GM19035 (cell line): ENCODE data around the gene PDIA2.

Experiments
- ATAC-seq: cut with Tn5 transposase; IDR thresholded peaks from one replicate; pipeline ENCODE4 v1.9.1; 2021; ENCODE audit not compliant: unreplicated experiment

Gene PDIA2

GRCh38 chr16:280005-280460 lies 2.9 kb upstream of the PDIA2 start:
- no peak for ATAC-seq

- no peak for ATAC-seq
Observed at GRCh38 chr16:280552-280951, 2.4 kb upstream of the PDIA2 start, which contains the start of gene ARHGDIG. ARHGDIG (plus strand) TSS chr16:280591; CDS start chr16:280681, 90 bp downstream.

- no peak for ATAC-seq
Observed at GRCh38 chr16:280991-281659, 1.8 kb upstream of the PDIA2 start.

- no peak for ATAC-seq
Observed at GRCh38 chr16:281660-282255, 1.2 kb upstream of the PDIA2 start.

GRCh38 chr16:282491-282890 lies 473 bp upstream of the PDIA2 start:
- no peak for ATAC-seq

GRCh38 chr16:284204-285120 lies 1.5 kb downstream of the PDIA2 start:
- ATAC-seq: no peak

GRCh38 chr16:285146-286055 lies 2.4 kb downstream of the PDIA2 start:
- no peak for ATAC-seq

- ATAC-seq: no peak
Observed at GRCh38 chr16:286491-287297, 3.7 kb downstream of the PDIA2 start.

GRCh38 chr16:287298-287811 lies 4.4 kb downstream of the PDIA2 start:
- ATAC-seq: no peak

GRCh38 chr16:287981-288920 lies 5.3 kb downstream of the PDIA2 start:
- no peak for ATAC-seq

- no peak for ATAC-seq
Observed at GRCh38 chr16:289395-289997, 6.5 kb downstream of the PDIA2 start.

- ATAC-seq: no peak
Observed at GRCh38 chr16:290015-290680, 7.2 kb downstream of the PDIA2 start.

- ATAC-seq: no peak
Observed at GRCh38 chr16:290681-291405, 7.9 kb downstream of the PDIA2 start.

- ATAC-seq: no peak
Observed at GRCh38 chr16:291539-291938, 8.6 kb downstream of the PDIA2 start.

GRCh38 chr16:293043-293775 lies 10.2 kb downstream of the PDIA2 start:
- ATAC-seq: no peak

GRCh38 chr16:296276-296675 lies 13.3 kb downstream of the PDIA2 start:
- ATAC-seq: no peak
